ENCODE results near the gene GPR62. TPM values are rescaled to one million over a fixed set of nuclear protein-coding genes. Genes with fewer than 3 reads are reported as not detected.
"Not testable (repeated sequence)": the region's sequence is repeated elsewhere in the genome, so short reads cannot be mapped to it uniquely, and the experiment has no call there.

Gene GPR62, protein sequence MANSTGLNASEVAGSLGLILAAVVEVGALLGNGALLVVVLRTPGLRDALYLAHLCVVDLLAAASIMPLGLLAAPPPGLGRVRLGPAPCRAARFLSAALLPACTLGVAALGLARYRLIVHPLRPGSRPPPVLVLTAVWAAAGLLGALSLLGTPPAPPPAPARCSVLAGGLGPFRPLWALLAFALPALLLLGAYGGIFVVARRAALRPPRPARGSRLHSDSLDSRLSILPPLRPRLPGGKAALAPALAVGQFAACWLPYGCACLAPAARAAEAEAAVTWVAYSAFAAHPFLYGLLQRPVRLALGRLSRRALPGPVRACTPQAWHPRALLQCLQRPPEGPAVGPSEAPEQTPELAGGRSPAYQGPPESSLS
- under 1 TPM in 2 of 3 donors, not detected in 1; 0.07 to 0.28 TPM for polyA plus RNA-seq

DNA sequence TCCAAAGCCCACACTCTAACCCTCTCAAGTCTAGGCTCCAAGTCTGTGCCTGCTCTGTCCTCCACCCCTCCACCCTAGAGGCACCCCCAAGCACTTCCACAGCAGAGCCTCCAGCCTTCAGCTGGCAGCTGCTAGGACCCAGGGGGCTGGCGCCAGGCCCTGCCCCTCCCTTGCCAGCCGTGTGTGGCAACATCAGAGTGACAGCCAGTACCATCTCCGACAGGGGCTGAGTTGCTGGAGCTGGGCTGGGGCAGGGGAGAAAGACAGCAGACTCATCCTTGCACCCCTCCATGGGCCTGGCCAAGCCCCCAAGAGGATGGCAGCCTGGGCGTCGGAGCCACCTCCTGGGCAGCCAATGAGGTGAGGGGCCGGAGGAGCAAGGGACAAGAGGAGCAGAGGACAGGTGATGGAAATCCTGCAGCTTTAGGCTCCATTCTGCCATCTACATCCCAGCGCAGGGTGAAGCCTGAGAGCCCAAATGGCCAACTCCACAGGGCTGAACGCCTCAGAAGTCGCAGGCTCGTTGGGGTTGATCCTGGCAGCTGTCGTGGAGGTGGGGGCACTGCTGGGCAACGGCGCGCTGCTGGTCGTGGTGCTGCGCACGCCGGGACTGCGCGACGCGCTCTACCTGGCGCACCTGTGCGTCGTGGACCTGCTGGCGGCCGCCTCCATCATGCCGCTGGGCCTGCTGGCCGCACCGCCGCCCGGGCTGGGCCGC is at the start of gene GPR62:
GPR62 (plus strand) TSS at position 207 of the 718 bp plus-strand sequence; CDS start at position 479, 272 bp downstream.
- WGBS, 3 donors = 26 to 37% (median 26%) methylated on average over 30 to 33 of the region's 33 CpGs
- H3K27ac ChIP-seq (ENCODE audit: low read depth, low read length) = no peak within 1 kb of the TSS

DNA sequence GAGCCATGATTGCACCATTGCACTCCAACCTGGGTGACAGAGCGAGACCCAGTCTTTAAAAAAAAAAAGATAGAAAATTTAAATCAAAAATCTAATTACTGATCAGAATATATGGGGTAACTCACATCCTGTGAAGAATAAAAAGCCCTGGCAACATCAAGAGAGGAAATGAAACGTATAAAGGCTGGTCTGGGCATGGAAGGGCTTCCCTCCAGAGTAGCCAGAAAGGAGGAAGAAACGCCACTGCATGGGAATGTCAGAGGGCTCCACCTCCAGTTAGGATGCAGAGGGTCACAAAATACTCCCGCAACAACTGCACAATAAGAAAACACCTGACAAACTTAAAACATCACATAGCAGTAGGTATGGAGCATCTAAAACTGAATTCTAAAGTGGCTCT is 47.2 kb upstream of the GPR62 start:
- WGBS, 3 donors = 71 to 87% (median 77%) methylated on average over 4 of the region's 4 CpGs
- no peak overlapping the region for H3K27ac ChIP-seq (ENCODE audit: low read depth, low read length)

DNA sequence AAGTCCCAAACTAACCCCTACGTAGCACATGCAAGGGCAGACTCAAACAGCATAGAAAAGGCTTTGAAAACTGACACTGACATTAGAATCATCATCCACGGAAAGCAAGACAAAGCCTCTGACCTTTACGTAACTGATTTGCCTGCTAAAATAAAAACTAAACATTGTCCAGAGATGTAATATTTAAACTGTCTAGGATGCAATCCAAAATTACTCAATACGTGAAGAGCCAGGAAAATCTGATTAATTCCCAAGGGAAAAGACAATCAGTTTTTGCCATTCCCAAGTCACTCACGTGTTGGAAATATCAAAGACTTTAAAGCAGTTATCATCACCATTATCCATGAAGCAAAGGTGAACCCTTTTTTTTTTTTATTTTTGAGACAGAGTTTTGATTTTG is 38.8 kb upstream of the GPR62 start:
- H3K27ac ChIP-seq (ENCODE audit: low read depth, low read length) = no peak overlapping the region
- whole genome bisulfite sequencing, 3 donors = 45 to 51% (median 50%) methylated on average over 5 of the region's 5 CpGs

DNA sequence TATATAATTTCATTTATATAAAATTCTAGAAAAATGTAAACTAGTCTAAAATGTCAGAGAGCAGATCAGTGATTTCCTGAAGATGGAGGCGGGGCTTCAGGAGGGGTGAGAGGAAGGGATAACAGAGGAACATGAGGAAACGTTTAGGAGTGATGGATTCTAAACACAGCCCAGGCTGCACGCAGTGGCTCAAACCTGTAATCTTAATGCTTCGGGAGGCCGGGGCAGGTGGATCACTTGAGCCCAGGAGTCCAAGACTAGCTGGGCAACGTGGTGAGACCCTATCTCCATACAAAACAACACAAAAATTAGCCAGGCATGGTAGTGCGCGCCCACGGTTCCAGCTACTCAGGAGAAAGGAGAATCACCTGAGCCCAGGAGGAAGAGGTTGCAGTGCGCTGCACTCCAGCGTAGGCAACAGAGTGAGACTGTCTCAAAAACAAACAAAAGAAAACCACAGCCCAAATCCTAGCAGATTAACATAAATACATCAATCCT is 34.1 kb upstream of the GPR62 start:
- 74 to 85% (median 82%) methylated on average over 11 of the region's 11 CpGs for WGBS, 3 donors
- H3K27ac ChIP-seq (ENCODE audit: low read depth, low read length) = no peak overlapping the region

DNA sequence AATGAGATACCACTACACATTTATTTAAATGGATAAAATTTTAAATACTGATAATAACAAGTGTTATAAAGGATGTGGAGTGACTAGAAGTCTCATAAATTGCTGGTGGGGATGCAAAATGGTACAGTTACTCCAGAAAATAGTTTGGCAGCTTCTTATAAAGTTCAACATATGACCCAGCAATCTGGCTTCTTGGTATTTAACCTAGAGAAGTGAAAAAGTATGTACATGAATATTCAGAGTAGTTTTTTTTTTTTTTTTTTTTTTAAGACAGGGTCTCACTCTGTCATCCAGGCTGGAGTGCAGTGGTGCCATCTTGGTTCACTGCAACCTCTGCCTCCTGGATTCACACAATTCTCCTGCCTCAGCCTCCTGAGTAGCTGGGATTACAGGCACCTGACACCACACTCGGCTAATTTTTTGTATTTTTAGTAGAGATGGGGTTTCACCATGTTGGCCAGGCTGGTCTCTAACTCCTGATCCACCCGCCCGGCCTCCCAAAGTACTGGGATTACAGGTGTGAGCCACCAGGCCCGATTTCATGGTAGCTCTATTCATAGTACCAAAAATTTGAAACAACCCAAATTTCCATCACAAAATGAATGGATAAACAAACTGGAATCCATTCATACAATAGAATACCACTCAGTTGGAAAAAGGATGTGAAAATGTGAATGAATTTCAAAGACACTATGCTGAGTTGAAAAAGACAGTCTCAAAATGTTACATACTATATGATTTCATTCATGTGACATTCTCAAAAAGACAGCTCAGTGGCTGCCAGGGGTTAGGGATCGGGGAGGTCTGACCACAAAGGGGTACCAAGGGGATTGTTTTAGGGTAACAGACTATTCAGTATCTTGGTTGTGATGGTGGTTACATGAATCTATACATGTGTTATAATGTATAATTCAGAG is 27.9 kb upstream of the GPR62 start:
- 87 to 93% (median 90%) methylated on average over 5 of the region's 5 CpGs for WGBS, 3 donors
- no peak overlapping the region for H3K27ac ChIP-seq (ENCODE audit: low read depth, low read length)

DNA sequence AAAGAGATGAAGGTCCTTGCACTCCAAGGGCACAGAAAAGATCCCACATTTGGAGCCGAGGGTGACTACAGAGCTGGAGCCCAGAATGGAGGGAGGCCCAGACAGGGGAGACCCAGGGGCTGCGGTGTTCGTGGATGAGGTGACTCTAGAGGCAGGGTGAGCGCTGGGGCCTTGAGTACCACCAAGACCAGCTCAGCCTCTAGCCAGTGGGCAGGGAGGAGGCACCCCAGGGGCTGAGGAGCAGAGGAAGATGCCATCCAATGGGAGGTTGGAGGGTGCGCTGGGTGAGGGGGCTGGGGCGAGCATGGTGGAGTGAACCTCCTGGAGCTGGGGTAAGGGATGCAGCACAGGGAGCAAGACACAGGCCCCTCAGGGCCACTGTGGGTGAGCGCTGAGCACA is 26.7 kb upstream of the GPR62 start:
- no peak overlapping the region for H3K27ac ChIP-seq (ENCODE audit: low read depth, low read length)
- 86 to 95% (median 95%) methylated on average over 7 of the region's 7 CpGs for WGBS, 3 donors

DNA sequence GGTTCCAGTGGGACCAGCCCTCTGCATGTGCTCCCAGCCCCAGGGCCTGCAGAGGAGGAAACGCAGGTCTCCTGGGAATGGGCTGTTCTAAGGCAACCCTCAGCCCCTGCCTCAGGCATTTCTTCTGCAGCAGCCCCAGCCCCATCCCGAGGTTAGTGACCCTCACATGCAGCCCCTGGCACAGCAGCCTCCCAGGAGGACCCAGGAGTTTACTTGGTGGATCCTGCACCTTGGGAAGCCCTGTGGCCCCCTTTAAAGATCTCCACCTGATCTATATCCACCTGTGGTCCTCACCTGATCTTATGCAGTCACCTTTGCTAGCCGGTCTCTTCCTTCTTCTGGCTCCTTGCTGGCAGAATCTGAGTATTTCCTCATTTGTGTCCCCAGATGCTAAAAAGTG is 26.2 kb upstream of the GPR62 start:
- WGBS, 3 donors = 70 to 89% (median 88%) methylated on average over 3 of the region's 3 CpGs
- H3K27ac ChIP-seq (ENCODE audit: low read depth, low read length) = not testable (repeated sequence)

DNA sequence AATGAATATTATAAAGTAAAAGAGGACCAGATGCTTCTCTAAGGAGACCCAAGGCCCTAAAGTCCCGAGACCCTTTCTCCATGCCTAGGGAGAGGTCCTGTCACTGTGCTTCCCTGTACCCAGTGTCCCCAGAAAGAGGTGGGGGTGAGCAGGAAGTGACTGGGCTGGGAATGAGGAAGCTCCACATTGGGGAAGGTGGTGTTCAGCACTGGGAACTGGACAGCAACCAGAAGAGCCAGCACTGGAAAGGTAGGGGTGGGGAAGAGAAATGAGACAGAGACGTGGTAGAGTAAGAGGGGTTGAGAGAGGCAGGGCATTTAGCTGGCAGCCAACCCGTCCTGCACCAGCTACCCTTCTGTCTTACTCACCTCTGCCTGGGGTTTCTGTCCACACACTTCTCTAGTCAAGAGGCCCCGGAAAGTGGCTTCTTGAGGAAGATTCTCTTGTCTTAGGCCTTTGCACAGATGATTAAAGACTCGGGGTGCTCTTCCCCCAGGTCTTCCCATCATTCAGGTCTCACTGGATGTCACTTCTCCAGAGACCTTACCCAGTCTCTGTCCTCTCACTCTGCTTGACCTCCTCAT is 25.7 kb upstream of the GPR62 start:
- no peak overlapping the region for H3K27ac ChIP-seq (ENCODE audit: low read depth, low read length)
- 74 to 81% (median 75%) methylated on average over 5 of the region's 5 CpGs for whole genome bisulfite sequencing, 3 donors

DNA sequence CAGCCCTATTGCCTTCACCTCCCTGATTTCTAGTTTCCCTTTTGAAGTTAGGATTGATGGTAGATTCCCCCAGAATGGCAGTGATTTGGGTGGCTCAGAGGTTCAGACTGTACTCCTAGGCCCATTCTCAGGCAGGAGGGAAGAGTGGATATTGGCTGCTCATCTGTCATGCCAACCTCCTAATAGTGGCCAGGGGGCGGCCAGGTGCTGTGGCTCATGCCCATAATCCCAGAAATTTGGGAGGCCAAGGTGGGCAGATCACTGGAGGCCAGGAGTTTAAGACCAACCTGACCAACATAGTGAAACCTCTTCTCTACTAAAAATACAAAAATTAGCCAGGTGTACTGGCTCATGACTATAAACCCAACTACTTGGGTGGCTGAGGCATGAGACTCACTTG is 24.7 kb upstream of the GPR62 start:
- 91 to 100% (median 91%) methylated on average over 1 of the region's 1 CpG for WGBS, 3 donors
- H3K27ac ChIP-seq (ENCODE audit: low read depth, low read length) = no peak overlapping the region

DNA sequence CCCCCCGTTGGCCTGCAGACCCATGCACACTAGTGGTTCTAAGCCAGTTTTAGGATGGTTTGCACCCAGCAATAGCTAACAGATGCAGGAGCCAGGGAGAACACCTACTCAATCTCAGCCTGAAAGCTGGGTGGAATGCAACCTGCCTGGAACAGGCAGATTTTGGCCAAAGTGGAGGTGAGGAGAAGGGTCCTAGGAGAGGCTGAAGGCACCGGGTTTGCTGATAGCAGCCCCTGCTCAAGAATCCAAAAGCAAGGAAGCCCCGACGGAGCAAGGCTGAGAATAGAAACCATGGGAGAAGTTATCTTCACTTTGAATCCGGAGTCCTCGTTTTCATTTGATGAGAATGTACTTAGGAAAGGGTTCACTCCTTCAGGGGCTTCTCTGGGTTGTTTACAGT is 23.4 kb upstream of the GPR62 start:
- H3K27ac ChIP-seq (ENCODE audit: low read depth, low read length) = no peak overlapping the region
- WGBS, 3 donors = 92 to 95% (median 92%) methylated on average over 6 of the region's 6 CpGs

DNA sequence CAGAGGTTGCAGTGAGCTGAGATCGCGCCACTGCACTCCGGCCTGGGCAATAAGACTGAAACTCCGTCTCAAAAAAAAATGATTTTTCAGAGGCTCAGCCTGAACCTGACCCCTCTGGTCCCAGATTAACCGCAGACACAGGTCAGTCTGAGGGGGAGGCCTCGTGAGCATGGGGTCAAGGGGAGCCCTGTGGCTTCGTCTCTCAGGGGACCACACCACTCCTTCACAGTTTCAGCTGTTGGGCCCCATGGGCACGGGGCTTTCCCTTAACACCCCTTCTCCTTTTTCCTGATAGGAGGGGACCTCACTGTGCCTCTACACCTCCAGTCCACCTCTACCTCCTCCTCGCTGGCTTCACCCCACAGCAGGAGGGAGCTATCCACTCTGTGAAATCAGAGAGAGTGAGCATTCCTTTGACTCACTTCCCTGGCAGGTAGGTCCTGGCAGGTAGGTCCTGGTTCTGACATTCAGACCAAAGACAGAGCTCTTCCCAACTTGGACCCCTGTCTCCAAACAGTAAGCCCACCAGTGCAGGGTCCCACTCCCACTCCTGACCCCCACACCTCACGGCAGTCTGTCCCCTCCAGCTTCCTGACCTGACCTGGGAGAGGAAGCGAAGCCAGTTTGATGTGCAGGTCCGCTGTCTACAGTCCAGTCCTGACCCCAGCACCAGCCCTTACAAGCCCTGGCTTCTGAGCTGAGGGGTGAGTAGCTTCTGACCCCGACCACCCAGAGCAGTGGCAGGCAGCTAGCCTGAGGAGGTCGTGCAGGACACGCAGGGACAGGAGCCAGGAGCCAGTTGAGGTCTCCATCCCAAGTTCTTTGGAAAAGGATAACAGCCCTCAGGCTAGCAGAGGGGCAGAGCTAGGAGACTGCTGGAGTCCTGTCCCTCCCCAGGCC is 22.5 kb upstream of the GPR62 start:
- WGBS, 3 donors = 92 to 95% (median 94%) methylated on average over 15 of the region's 15 CpGs
- H3K27ac ChIP-seq (ENCODE audit: low read depth, low read length) = no peak overlapping the region

DNA sequence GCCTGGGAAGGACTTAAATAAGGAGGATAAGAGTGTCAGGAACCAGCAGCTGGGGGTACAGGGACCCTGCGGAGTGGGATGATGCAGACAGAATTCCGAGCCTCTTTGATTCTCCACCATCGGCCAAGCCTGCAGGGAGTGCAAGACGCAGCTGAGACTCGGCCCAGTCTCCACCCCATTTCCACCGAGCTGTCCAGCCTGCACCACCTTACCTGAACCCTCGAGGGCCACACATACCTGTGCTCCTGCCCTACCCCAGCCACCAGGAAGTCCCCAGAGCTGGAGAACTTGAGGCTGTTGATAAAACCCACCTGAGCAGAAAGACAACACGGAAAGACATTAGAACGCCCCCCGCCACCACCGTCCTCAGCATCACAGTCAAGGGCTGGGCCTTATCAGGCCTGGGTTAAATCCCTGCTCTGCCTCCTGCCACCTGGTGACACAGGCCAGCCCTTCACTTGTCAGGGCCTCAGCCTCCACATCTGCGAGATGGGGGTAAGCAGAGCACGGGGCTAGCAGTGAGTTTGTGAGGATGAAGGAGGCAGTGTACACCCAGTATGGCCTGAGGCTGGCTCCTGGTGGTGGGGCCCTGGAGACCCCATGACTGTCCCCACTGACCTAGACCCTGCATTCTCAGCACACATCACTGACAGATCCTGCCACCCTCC is 21.6 kb upstream of the GPR62 start:
- WGBS, 3 donors = 91 to 96% (median 94%) methylated on average over 13 of the region's 13 CpGs
- H3K27ac ChIP-seq (ENCODE audit: low read depth, low read length) = no peak overlapping the region

DNA sequence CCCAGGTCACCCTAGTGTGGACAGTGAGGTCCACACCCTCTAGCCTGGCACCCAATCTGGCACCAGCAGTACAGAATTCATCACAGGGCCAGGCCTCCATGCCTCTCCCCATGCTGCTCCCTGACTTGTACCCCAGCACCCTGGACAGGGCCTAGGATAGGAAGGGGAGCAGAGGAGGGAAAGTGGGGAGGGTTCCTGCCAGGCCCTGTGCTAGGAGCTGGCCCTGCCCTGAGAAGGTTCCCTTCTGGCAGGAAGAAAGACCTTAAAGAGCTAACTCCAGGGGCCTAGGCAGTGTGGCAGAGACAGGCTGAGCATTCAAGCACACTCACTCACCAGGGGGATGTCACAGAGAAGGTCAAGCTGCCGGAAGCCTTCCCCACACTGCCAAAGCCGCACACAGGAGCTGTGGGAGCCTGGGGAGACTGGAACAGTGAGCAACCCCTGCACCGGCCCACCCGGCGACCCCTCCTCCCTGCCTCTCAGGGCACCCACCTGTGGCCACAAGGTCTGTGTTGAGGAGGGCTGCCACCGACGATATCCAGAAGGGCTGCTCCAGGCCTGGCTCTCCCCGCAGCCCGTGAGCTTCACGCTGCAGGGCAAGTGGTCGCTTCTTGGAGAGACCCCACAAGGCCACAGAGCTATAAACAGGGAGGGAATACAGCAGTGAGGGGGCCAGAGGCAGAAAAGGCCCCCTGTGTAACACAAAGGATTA is 20.9 kb upstream of the GPR62 start:
- no peak overlapping the region for H3K27ac ChIP-seq (ENCODE audit: low read depth, low read length)
- 92 to 95% (median 94%) methylated on average over 11 of the region's 11 CpGs for WGBS, 3 donors

DNA sequence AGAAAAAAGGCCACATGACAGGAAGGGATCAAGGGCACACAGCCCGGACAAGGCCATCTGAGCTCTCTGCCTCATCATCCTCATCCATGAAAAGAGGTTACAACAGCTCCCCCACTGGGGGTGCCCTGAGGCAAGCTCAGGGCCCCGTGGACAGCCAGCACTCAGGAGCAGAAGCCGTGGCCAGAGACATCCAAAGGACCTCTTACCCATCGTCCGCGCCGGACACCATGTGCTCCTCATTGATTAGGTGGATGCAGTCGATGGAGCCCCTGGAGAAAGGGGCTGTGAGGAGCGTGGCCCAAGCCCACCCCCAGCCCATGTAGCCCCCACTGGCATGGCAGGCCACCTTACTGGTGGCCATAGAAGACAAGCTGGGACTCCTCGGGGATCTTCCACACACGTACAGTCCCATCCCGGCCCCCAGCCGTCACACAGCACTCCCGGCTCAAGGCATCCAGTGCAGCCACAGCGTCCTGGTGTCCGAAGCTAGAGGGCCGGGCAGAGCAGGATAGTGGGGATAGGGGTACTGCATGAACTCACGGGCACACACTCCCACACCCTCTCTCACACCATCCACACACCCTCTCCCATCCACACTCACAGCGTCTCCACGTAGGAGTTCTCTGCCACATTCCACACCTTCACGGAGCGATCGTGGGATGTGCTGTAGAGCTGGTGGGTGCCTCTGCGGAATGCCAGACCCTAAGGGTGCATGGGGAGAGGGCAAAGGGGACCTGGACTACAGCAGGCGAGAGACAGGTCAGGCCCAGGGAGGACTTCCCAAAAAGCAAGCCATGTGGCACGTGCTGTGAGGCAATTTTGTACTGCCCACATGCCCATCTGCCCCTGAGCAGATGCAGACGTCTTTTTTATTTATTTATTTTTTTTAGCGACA is 19.9 kb upstream of the GPR62 start:
- WGBS, 3 donors = 92 to 93% (median 93%) methylated on average over 27 to 28 of the region's 28 CpGs
- H3K27ac ChIP-seq (ENCODE audit: low read depth, low read length) = no peak overlapping the region

All from adipose tissue (tissue), 3 donors.